GM12873 (cell line): ENCODE data around the gene NECTIN4.

Experiments
- TF ChIP-seq, protein P1 (sequence below): IDR thresholded peaks from 2 replicates; pipeline ENCODE4 v1.5.1; 2012; ENCODE audit warnings: low read depth, mild to moderate bottlenecking, moderate library complexity, low read length, control low read depth; ENCODE audit not compliant: insufficient read depth; ENCODE audit errors: missing control alignments

The NECTIN4 gene

DNA sequence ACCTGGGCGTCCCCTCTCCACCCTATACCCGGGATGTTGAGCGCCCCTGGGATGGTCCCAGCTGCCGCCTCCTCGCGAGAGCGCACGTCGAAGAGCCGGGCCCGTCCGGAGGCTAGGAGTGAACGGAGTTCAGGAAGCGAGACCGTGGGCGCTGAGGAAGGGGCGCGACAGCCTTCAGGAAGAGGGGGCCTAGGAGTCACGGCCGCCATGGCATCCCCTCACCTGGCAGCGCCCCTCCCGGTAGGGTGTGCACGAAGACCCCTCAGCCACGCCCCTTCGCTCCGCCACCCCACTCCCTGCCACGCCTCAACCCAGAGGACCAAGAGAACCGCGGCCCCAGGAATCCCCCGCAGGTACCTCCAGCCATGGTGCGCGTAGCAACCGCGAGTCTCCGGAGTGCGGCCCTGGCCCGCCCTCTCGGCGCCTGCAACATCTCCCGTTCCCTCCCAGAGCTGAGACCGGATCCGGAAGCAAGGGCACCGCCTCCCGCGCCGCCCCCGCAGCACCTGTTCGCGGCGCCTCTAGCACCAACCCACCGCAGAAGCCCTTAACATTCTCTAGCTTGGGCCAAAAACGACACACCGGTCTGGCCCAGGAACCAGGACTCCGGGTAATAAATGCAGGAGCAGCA is 50.7 kb downstream of the NECTIN4 start, which contains the start of gene TSTD1:
Gene TSTD1, minus strand, starts transcription at position 442 of the 631 bp plus-strand sequence. Its CDS starts 75 bp downstream, at position 367.
- TF ChIP-seq, protein P1, sequence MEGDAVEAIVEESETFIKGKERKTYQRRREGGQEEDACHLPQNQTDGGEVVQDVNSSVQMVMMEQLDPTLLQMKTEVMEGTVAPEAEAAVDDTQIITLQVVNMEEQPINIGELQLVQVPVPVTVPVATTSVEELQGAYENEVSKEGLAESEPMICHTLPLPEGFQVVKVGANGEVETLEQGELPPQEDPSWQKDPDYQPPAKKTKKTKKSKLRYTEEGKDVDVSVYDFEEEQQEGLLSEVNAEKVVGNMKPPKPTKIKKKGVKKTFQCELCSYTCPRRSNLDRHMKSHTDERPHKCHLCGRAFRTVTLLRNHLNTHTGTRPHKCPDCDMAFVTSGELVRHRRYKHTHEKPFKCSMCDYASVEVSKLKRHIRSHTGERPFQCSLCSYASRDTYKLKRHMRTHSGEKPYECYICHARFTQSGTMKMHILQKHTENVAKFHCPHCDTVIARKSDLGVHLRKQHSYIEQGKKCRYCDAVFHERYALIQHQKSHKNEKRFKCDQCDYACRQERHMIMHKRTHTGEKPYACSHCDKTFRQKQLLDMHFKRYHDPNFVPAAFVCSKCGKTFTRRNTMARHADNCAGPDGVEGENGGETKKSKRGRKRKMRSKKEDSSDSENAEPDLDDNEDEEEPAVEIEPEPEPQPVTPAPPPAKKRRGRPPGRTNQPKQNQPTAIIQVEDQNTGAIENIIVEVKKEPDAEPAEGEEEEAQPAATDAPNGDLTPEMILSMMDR: peak; percentile 20

DNA sequence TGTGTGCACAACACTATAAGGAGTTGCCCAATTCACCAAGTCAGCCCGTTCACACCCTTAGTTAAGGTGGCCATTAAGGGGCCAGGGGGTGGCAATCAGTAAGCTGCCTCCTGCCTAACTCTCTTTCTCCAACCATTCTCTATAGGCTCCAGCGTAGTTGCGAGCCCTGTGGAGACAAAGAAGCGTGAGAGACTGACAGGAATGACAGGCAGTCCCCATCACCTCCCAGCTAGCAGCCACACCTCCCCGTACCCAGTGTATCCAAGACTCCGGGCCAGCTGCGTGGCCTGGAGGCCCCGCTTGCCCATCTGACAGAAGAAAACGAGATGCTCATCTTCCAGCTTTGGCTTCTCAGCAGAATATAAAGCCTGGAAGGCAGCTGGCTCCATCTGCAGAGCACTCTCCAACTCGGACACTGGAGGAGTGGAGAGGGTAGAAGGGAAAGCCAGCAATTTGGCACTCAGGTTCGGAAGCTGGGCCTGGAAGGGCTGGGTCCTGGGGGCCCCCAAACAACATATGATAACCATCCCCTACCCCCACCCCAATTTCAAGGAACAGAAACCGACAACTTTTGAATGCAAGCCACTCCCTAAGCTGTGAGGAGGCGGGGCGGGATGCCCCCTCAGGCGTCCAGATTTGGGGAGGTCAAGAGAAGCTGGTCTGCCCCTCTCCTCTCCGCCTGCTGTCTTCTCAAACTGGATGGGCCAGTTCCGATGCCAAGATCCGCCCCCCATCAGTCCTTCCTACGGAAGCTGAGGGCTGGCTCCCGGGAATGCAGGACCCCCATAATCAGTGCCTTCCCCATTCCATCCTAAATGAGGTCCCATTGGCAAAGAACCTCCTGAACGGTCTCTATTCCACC is 51.5 kb downstream of the NECTIN4 start:
- TF ChIP-seq, protein P1: no peak

DNA sequence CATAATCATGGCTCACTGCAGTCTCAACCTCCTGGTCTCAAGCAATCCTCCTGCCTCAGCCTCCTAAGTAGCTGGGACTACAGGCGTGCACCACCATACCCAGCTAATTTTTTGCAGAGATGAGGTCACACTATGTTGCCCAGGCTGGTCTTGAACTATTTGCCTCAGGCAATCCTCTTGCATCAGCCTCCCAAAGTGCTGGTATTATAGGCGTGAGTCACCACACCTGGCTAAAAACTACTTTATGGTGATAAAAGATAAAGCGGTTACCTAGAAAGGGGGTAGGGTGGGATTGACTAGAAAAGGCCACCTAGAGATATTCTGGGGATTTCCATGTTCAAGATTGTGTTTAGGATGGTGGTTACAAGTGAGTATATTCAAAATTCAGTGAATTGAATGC is 55.6 kb downstream of the NECTIN4 start:
- TF ChIP-seq, protein P1: no peak

DNA sequence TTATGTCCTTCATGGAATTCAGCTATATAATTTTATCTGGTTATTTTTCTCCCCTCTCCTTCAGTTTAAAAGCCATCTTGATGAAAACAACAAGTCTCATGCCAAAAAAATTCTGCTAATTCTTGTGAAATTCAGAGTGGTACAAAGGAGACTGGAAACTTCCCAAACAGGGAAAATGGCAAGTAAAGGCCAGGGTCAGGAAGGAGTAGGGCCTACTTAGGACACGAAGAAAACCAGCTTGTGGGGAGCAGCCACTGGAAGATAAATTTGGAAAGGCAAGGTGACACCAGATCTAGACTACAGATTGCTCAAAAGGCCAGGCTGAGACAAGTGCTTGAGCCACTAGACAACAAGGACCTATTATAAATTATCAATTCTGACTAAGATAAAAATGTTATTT is 56.9 kb downstream of the NECTIN4 start:
- TF ChIP-seq, protein P1: no peak

DNA sequence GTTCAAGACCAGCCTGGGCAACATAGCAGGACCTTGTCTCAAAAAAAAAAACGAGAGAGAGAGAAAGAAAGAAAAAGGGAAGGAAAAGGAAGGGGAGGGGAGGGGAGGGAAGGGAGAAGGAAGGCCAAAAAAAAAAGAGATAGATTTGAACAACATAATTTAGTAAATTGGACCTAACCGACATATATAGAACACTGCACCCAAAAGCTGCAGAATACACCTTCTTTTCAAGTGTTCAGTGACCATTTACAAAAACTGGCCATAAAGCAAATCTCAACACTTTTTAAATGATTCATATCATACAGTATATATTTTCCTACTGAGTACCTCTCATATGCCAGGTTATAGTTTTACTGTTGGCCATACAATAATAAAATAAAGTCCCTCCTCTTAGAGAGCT is 57.5 kb downstream of the NECTIN4 start:
- TF ChIP-seq, protein P1: no peak

DNA sequence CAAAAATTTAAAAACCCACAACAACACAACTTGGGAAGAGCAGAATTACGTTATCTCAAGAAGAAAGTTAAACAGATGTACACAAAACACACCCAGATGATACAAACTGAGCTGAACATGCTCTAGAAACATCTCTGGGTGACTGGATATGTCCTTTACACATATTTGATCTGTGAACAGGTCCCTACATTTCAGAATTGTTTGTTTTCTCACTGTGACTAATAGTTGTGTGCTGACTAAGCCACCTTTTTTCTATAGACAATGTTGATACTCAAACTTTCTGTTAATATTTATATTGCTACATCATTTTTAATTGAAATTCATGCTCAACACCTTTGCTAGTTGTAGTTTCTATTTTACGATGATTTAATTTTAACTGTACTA is 67.4 kb downstream of the NECTIN4 start:
- TF ChIP-seq, protein P1: no peak

DNA sequence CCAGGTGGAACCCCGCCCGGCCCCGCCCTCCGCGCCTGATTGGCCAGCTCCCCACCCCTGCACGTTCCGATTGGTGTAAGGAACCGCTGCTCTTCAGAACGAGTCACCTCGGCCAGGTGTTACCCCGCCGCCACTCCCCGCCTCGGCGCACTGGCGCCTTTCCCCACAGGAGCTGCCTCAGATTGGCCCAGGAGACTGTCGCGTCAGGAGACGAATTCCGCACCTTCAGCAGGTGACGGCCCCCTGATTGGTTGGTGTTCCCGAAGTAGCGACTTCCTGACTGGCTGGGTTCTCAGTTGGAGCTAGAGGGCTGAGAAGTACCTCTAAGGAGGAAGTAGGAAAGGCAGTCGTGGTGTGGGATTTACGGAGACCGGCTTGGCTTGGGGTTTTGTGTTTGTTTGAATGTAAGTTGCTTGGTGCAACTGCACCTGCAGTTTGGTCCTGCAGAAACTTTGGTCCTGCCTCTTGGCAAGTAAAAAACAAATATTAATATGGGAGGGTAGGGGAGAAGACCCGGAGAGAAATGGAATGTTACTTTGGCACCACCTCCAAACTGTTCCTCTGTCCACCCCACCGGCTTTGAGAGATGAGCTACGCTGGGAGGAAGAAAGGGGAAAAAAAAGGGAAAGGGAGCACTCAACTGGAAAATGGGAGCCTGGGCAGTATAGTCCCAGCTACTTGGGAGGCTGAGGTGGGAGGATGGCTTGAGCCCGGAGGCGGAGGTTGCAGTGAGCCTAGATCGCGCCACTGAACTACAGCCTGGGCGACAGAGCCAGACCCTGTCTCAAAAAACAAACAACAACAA is 68.0 kb downstream of the NECTIN4 start:
- TF ChIP-seq, protein P1: no peak
